Lower leg skin (tissue), 4 donors: ENCODE results near the gene BLM. TPM values are rescaled to one million over a fixed set of nuclear protein-coding genes. Genes with fewer than 3 reads are reported as not detected.

ENCODE experiments used
- DNase-seq, 2 donors: peaks; one replicate each; pipeline ENCODE4 v3.0.0-alpha.2; 2019; ENCODE audit warnings: low spot score in 2 of 2
- H3K4me3 ChIP-seq: fragments of 200-600 bp; sonication (generic); 2 replicates; pipeline ENCODE4 v1.5.1; 2017; ENCODE audit warnings: mild to moderate bottlenecking, low read depth; ENCODE audit not compliant: poor library complexity, severe bottlenecking
- CTCF ChIP-seq, 3 donors: fragments of 450-650 bp; IDR thresholded peaks; one replicate each; pipeline ENCODE4 v1.5.1; 2016; ENCODE audit warnings: antibody characterized with exemption in 3 of 3, mild to moderate bottlenecking in 3 of 3, moderate library complexity in 2 of 3
- POLR2A ChIP-seq, 2 donors: fragments of 450-650 bp; IDR thresholded peaks; one replicate each; pipeline ENCODE4 v1.6.1; 2016 to 2017; ENCODE audit warnings: antibody characterized with exemption in 2 of 2, mild to moderate bottlenecking in 1 of 2, moderate library complexity in 1 of 2
- WGBS, 2 donors: methylation state at CpG; one replicate each; pipeline ENCODE4 v1.1.5; 2018; 5-methylcytosine and 5-hydroxymethylcytosine counted together
- intact Hi-C: fragments of 100-400 bp; cut with DNase I; formaldehyde crosslinking; loops from one replicate; pipeline ENCODE4 v1.15.0; 2023; ENCODE audit warnings: low total_unique reads
- total RNA-seq, 4 donors: library from RNA; depleted of rRNA; stranded (reverse); fragments of >200 nt; gene quantifications; one replicate each; pipeline ENCODE4 v1.1.0, GENCODE V29; 2016

BLM gene
- total RNA-seq, 4 donors from 2014 or later, result 0.30 to 2.0 (median 0.45) TPM

GRCh38 chr15:90851940-90852339 lies 134.8 kb downstream of the BLM start:
- no peak overlapping the region for H3K4me3 ChIP-seq
- WGBS, 2 donors, result 78 to 88% methylated on average over 5 of the region's 5 CpGs
- intact Hi-C loops, result no loop called here
- DNase-seq, result no peak
- TF ChIP-seq CTCF (IDR thresholded peaks at IDR 0.05) (no peak), POLR2A (IDR thresholded peaks at IDR 0.05) (no peak)

GRCh38 chr15:90855139-90855538 lies 138.0 kb downstream of the BLM start:
- TF ChIP-seq POLR2A (IDR thresholded peaks at IDR 0.05) (no peak), CTCF (IDR thresholded peaks at IDR 0.05) (no peak)
- intact Hi-C loops, result no loop called here
- DNase-seq, result no peak
- no peak overlapping the region for H3K4me3 ChIP-seq
- 81 to 94% methylated on average over 8 to 9 of the region's 9 CpGs for WGBS, 2 donors

GRCh38 chr15:90857337-90857736 lies 140.2 kb downstream of the BLM start:
- 85 to 89% methylated on average over 8 of the region's 8 CpGs for WGBS, 2 donors
- intact Hi-C loops, result no loop called here
- TF ChIP-seq POLR2A (IDR thresholded peaks at IDR 0.05) (no peak), CTCF (IDR thresholded peaks at IDR 0.05) (no peak)
- no peak for DNase-seq
- H3K4me3 ChIP-seq, result no peak overlapping the region

- intact Hi-C loops, result no loop called here
- H3K4me3 ChIP-seq, result no peak overlapping the region
- whole genome bisulfite sequencing, 2 donors, result 92 to 95% methylated on average over 8 of the region's 8 CpGs
- no peak for TF ChIP-seq POLR2A (IDR thresholded peaks at IDR 0.05)
- no peak for TF ChIP-seq CTCF (IDR thresholded peaks at IDR 0.05)
- DNase-seq, result no peak
Observed at GRCh38 chr15:90857883-90858443, 140.8 kb downstream of the BLM start.

DNA sequence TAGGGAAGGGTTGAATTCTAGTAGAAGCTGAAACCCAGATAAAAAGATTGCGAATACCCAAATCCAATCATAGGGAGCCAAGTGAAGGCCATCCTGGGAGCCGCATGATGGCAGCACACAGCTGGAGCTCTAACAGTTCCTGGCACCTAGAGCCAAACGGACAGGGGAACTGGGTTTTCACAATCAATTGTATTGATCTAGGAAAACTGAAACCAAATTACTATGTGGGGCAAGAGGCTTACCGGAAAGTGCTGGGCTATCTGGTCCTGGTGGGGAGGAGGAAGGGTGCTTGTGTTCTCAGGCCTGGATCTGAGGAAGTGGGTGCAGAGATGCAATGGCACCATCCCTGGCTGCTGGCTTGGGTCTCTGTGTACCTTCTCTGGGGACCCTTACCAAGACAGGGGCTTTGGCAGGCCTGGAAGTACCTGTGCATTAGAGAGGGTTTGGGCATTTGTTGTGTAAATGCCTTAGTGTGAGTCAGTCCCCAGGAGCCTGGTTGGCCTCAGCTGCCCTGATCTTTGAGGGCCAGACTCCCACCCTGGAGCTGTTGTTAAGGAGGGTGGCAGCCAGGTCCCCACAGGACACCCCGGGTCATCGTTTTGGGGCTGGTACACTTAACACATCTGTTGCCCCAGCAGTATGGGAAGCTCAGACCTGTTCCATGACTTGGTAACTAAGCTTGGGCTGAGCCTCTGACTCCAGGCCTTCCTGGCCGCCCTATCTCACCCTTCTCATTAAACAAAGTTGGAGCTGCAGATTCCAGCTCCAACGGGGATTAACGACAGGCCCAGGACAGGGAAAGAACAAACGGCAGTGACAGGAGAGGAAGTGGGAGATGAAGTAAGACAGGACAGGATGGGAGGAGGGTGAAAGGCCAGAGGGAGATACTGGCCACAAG lies 142.3 kb downstream of the BLM start:
- 75% methylated on average over 10 of the region's 10 CpGs for WGBS, 2 donors
- DNase-seq, result no peak
- H3K4me3 ChIP-seq, result no peak overlapping the region
- intact Hi-C loops, result no loop called here
- TF ChIP-seq CTCF (IDR thresholded peaks at IDR 0.05), result no peak
- TF ChIP-seq POLR2A (IDR thresholded peaks at IDR 0.05), result no peak
